Heart left ventricle (tissue), 16 donors: ENCODE results near the gene FANCE. TPM values are rescaled to one million over a fixed set of nuclear protein-coding genes. Genes with fewer than 3 reads are reported as not detected.

Experiments
- ATAC-seq, 4 donors: fragments of 200-7000 bp; cut with Tn5 transposase; one replicate each; pipeline ENCODE4 v1.9.1; 2020 to 2022; ENCODE audit warnings: moderate library complexity in 4 of 4, mild to moderate bottlenecking in 3 of 4, moderate number of reproducible peaks in 1 of 4
- DNase-seq, 5 donors: peaks; one replicate each; pipeline ENCODE4 v3.0.0-alpha.2; 2020
- H3K27ac ChIP-seq, 12 donors: fragments of 200-600 bp; sonication (generic) in 4 of 12; one replicate each; pipeline versions ENCODE4 v1.5.0 to v1.8.0; 2016 to 2022; ENCODE audit warnings: mild to moderate bottlenecking in 2 of 12
- H3K27me3 ChIP-seq, 9 donors: fragments of 200-600 bp; sonication (generic) in 2 of 9; one replicate each; pipeline versions ENCODE4 v1.5.1 to v1.8.0; 2016 to 2022; ENCODE audit warnings: mild to moderate bottlenecking in 3 of 9
- H3K36me3 ChIP-seq, 9 donors: fragments of 200-600 bp; sonication (generic) in 2 of 9; one replicate each; pipeline versions ENCODE4 v1.5.0 to v1.8.0; 2018 to 2022; ENCODE audit warnings: mild to moderate bottlenecking in 2 of 9
- H3K4me1 ChIP-seq, 12 donors: fragments of 200-600 bp; sonication (generic) in 4 of 12; one replicate each; pipeline versions ENCODE4 v1.5.0 to v1.8.0; 2016 to 2022; ENCODE audit warnings: mild to moderate bottlenecking in 3 of 12
- H3K4me3 ChIP-seq, 12 donors: fragments of 200-600 bp; sonication (generic) in 4 of 12; one replicate each; pipeline versions ENCODE4 v1.5.0 to v1.8.0; 2017 to 2022; ENCODE audit warnings: mild to moderate bottlenecking in 9 of 12, moderate library complexity in 4 of 12
- H3K9me3 ChIP-seq, 12 donors: fragments of 200-600 bp; sonication (generic) in 4 of 12; one replicate each; pipeline versions ENCODE4 v1.5.0 to v1.8.0; 2016 to 2022; ENCODE audit warnings: mild to moderate bottlenecking in 1 of 12
- POLR2A ChIP-seq, 2 donors: fragments of 450-650 bp; IDR thresholded peaks; one replicate each; pipeline ENCODE4 v1.6.1; 2017; ENCODE audit warnings: antibody characterized with exemption in 2 of 2, mild to moderate bottlenecking in 2 of 2, moderate library complexity in 2 of 2
- WGBS, 4 donors: extraction: QIAGEN DNeasy Blood & Tissue Kit in 2 of 4; methylation state at CpG; one replicate each; pipeline versions ENCODE4 v1.1.5 to v1.1.7; 2013 to 2018; 5-methylcytosine and 5-hydroxymethylcytosine counted together
- intact Hi-C, 10 donors: fragments of 100-400 bp; cut with DNase I; formaldehyde crosslinking; loops; one replicate each; pipeline versions ENCODE4 v1.11.1 to v1.14.2; 2022
- polyA plus RNA-seq, 2 donors: library from polyadenylated mRNA; stranded (reverse); fragments of 200-250 nt; gene quantifications; one replicate each; pipeline ENCODE4 v1.2.3, GENCODE V29; 2013
- total RNA-seq, 9 donors: library from RNA; depleted of rRNA in 2 of 9; stranded (reverse); fragments of >200 nt in 2 of 9; fragmentation: NEBNext Ultra II Directional in 3 of 9; extraction: Animal tissue kit (Norgen Biotek cat#: 25700) in 3 of 9; gene quantifications; one replicate each; pipeline versions ENCODE4 v1.1.0 to v1.2.4, GENCODE V29; 2016 to 2023
- TF ChIP-seq, protein P1 (sequence below), 12 donors: fragments of 200-600 bp; sonication (generic) in 4 of 12; IDR thresholded peaks; one replicate each; pipeline versions ENCODE4 v1.5.0 to v1.8.0; 2018 to 2022; ENCODE audit warnings: antibody characterized with exemption in 12 of 12, mild to moderate bottlenecking in 5 of 12
- donor health status: ischemic (EF 13 %, LVEDD 7.1; RV severe dilation, severe dysfunction).
- donor health status: healthy with polysubstance abuse.
- donor health status: DM: no; HTN: yes; CAD: no.
- donor health status: DM: no; HTN: no; CAD: no.
- donor health status: ischemic (EF 25% LVEDD 6.9; RV normal size, moderate dysfunction).
- donor health status: ischemic (EF 25% LVEDD 5.7; RV mildly dilated, moderate dysfunction).
- donor health status: healthy.
- donor health status: DM: yes; HTN: yes; CAD: no.
- donor health status: ischemic (EF 35%, LVEDD 5.7; RV mildly dilated, moderate dysfunction).
- donor health status: nonischemic (EF 11% LVEDD 7.7; RV severe dilation, severe dysfunction).
- donor health status: DM: yes; HTN: yes; CAD: no.
- donor health status: PGD.
- donor health status: ischemic (EF 29% LVEDD 5.4; RV normal size, mild dysfunction).
- donor health status: nonischemic (EF 23%, LVEDD 6.1; RV moderate dilation, normal function).

FANCE gene
- total and polyA plus RNA-seq, 11 donors: 1.3 to 4.6 (median 3.6) TPM

DNA sequence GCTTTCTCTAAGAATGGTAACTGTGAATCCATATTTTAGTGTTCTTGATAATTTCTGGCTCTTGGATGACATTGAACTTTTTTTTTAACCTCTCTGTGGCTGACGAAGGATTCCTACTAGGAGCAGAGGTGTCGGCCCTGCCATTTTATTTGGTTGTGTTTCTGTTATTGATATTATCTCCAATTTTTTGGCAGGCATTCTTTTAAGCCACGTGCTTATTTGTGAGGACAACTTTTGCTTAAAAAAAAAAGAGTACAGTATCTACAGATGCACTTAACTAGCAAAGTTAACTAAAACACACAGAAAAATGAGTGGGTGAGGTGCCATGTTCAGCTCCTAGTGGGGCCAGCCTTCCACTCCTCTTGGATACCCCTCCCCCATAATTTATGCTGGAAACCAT, 1.1 kb downstream of the FANCE start:
- Histone ChIP-seq H3K27me3 (no peaks in the 10 kb centered on the region), H3K36me3 (peaks cover 0 to 12% (median 2%) of the 10 kb centered on the region in 9 donors), H3K4me1 (peaks cover 2 to 38% (median 25%) of the 10 kb centered on the region in 12 donors), H3K9me3 (no peaks in the 10 kb centered on the region), H3K4me3 (peak overlapping the region in 9 of 12 donors; percentile 62 to 88 (median 69)), H3K27ac (peak overlapping the region in 4 of 12 donors; percentile 77 to 84 (median 82))
- WGBS, 4 donors: 11 to 22% (median 14%) methylated on average over 3 of the region's 3 CpGs
- TF ChIP-seq POLR2A (IDR thresholded peaks at IDR 0.05): no peak
- TF ChIP-seq, protein P1, sequence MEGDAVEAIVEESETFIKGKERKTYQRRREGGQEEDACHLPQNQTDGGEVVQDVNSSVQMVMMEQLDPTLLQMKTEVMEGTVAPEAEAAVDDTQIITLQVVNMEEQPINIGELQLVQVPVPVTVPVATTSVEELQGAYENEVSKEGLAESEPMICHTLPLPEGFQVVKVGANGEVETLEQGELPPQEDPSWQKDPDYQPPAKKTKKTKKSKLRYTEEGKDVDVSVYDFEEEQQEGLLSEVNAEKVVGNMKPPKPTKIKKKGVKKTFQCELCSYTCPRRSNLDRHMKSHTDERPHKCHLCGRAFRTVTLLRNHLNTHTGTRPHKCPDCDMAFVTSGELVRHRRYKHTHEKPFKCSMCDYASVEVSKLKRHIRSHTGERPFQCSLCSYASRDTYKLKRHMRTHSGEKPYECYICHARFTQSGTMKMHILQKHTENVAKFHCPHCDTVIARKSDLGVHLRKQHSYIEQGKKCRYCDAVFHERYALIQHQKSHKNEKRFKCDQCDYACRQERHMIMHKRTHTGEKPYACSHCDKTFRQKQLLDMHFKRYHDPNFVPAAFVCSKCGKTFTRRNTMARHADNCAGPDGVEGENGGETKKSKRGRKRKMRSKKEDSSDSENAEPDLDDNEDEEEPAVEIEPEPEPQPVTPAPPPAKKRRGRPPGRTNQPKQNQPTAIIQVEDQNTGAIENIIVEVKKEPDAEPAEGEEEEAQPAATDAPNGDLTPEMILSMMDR (IDR thresholded peaks at IDR 0.05): no peak
- no peak for ATAC-seq
- intact Hi-C loops: loop anchor here in 2 of 10 donors (5.0 kb wide), 1 partner anchor 156 kb away; the partner anchor contains the start of gene DEF6 (in 2 of the 2)
- DNase-seq: no peak

GRCh38 chr6:35454391-35455110, 2.4 kb downstream of the FANCE start:
- Histone ChIP-seq H3K27me3 (no peaks in the 10 kb centered on the region), H3K9me3 (no peaks in the 10 kb centered on the region), H3K36me3 (peaks cover 0 to 22% (median 9%) of the 10 kb centered on the region in 9 donors), H3K4me3 (no peak overlapping the region), H3K27ac (peak overlapping the region in 2 of 12 donors; percentile 4 to 14), H3K4me1 (peaks cover 2 to 36% (median 25%) of the 10 kb centered on the region in 12 donors)
- WGBS, 4 donors: 61 to 77% (median 68%) methylated on average over 9 of the region's 9 CpGs
- TF ChIP-seq, protein P1 (IDR thresholded peaks at IDR 0.05): no peak
- no peak for TF ChIP-seq POLR2A (IDR thresholded peaks at IDR 0.05)
- no peak for DNase-seq
- intact Hi-C loops: loop anchor here in 2 of 10 donors (5.0 kb wide), 1 partner anchor 157 kb away; the partner anchor contains the start of gene DEF6 (in 2 of the 2)
- ATAC-seq: no peak

DNA sequence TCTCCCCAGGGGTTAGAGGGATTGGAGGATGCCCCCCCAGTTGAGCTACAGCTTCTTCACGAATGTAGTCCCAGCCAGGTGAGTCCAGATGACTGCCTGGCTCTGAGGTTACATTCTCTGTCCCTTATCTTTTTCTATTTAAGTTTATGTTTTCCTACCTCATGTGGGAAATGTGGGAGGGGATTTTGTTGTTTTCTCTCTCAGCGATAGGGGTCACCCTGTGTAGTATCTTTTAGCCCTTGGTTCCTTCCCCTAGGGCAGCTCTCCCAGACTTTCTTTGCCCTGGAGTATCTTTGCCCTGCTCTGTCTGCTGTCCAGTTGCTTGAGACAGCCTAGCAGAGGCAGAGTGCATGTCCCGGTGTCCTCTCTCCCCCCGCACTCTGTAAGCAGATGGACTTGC, 5.8 kb downstream of the FANCE start:
- Histone ChIP-seq H3K4me3 (no peak overlapping the region), H3K9me3 (no peaks in the 10 kb centered on the region), H3K36me3 (peaks cover 0 to 32% (median 16%) of the 10 kb centered on the region in 9 donors), H3K4me1 (peaks cover 0 to 25% (median 16%) of the 10 kb centered on the region in 12 donors), H3K27me3 (no peaks in the 10 kb centered on the region), H3K27ac (no peak overlapping the region)
- intact Hi-C loops: no loop called here
- 77 to 83% (median 79%) methylated on average over 4 of the region's 4 CpGs for WGBS, 4 donors
- ATAC-seq (no peak), DNase-seq (no peak)
- no peak for TF ChIP-seq POLR2A (IDR thresholded peaks at IDR 0.05)
- TF ChIP-seq, protein P1 (IDR thresholded peaks at IDR 0.05): no peak

DNA sequence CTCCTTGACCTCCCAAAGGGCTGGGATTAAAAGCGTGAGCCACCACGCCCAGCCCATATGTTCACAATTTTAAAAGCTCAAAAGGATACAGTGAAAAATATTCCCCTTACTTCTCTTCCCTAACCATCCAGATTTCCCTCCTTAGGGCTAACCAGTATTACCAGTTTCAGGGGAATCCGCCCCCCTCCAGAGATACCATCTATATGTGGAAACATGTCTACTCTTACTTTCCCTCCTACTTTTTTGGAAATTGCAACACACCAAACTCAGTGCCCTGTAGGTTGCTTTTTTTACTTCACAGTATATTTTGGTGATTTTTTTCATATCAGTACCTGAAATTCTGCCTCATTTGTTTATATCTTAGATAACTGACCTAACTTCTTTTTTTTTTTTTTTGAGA, 9.1 kb downstream of the FANCE start:
- WGBS, 4 donors: 80 to 98% (median 90%) methylated on average over 3 of the region's 3 CpGs
- DNase-seq: no peak
- H3K27me3 ChIP-seq: no peaks in the 10 kb centered on the region
- intact Hi-C loops: no loop called here
- peaks cover 0 to 33% (median 18%) of the 10 kb centered on the region in 9 donors for H3K36me3 ChIP-seq
- H3K27ac ChIP-seq: no peak overlapping the region
- no peak for TF ChIP-seq POLR2A (IDR thresholded peaks at IDR 0.05)
- TF ChIP-seq, protein P1 (IDR thresholded peaks at IDR 0.05): no peak
- H3K9me3 ChIP-seq: no peaks in the 10 kb centered on the region
- no peaks in the 10 kb centered on the region for H3K4me1 ChIP-seq
- H3K4me3 ChIP-seq: no peak overlapping the region
- no peak for ATAC-seq
